Skeletal muscle tissue (tissue), 4 donors: ENCODE measurements around the gene PRKACA. TPM values are rescaled to one million over a fixed set of nuclear protein-coding genes. Genes with fewer than 3 reads are reported as not detected.

ENCODE experiments used
- H3K27ac ChIP-seq: one replicate; pipeline ENCODE4 v1.7.0; 2013; ENCODE audit warnings: mild to moderate bottlenecking, low read depth, low read length, inconsistent platforms
- H3K27me3 ChIP-seq, 3 donors: one replicate each; pipeline ENCODE4 v1.7.0; 2013; ENCODE audit warnings: low read length in 3 of 3; ENCODE audit not compliant: control insufficient read depth in 3 of 3, insufficient read depth in 3 of 3
- H3K36me3 ChIP-seq, 3 donors: one replicate each; pipeline ENCODE4 v1.7.0; 2013; ENCODE audit warnings: low read length in 3 of 3; ENCODE audit not compliant: control insufficient read depth in 3 of 3, insufficient read depth in 3 of 3
- H3K4me1 ChIP-seq, 3 donors: one replicate each; pipeline ENCODE4 v1.7.0; 2013; ENCODE audit warnings: low read length in 3 of 3, mild to moderate bottlenecking in 3 of 3; ENCODE audit not compliant: control insufficient read depth in 3 of 3, insufficient read depth in 3 of 3
- H3K4me3 ChIP-seq, 3 donors: one replicate each; pipeline ENCODE4 v1.7.0; 2013; ENCODE audit warnings: low read length in 3 of 3
- H3K9ac ChIP-seq, 3 donors: one replicate each; pipeline ENCODE4 v1.7.0; 2013; ENCODE audit warnings: low read length in 3 of 3, mild to moderate bottlenecking in 3 of 3, moderate library complexity in 2 of 3, low read depth in 1 of 3
- H3K9me3 ChIP-seq, 3 donors: one replicate each; pipeline ENCODE4 v1.7.0; 2013; ENCODE audit warnings: low read length in 3 of 3; ENCODE audit not compliant: control insufficient read depth in 3 of 3
- total RNA-seq: library from RNA; depleted of rRNA; stranded (reverse); fragments of >200 nt; gene quantifications from one replicate; pipeline ENCODE4 v1.2.3, GENCODE V29; 2014
- donor health status: Osteomylitis.

Gene PRKACA
- total RNA-seq, 1 donor from 2014 or later = 137 TPM

DNA sequence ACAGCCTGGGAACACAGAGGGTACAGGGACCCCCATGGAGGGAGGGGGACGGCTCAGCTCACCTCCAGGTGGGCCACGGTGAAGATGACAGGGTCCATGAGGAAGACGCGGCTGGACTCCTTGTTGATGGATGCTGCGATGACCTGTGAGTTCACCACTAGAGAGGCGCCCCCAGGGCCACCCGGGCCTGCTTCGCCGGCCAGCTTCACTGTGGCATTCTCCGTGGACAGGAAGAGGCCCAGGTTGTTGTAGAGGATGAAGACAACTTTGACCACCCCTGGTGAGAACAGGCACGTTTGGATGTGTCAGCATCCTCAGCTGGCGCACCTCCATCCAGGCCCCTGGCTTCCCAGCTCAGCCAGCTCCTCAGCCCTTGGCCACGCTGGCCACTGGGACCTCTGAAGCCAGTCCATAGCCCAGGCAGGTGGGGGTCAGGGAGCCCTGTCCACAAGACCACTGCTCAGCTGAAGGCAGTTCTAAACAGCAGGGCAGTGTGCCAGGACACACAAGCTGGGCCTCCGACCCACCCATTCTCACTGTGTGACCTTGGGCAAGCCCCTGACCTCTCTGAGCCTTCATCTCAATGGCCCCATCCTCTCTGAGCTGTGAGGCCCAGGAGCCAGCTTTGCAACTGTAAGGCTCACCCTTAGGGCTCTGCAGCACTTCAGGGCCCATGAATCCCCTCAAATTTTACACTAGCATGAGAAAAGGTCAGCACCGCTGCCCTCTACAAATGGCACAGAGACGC, 40.9 kb upstream of the PRKACA start:
- Histone ChIP-seq H3K9ac (no peak overlapping the region), H3K4me3 (no peak overlapping the region), H3K4me1 (peaks cover 0 to 3% (median 0%) of the 10 kb centered on the region in 3 donors), H3K27me3 (peaks cover 8 to 14% (median 9%) of the 10 kb centered on the region in 3 donors), H3K27ac (no peak overlapping the region), H3K9me3 (no peaks in the 10 kb centered on the region), H3K36me3 (peaks cover 7 to 15% (median 9%) of the 10 kb centered on the region in 3 donors)

DNA sequence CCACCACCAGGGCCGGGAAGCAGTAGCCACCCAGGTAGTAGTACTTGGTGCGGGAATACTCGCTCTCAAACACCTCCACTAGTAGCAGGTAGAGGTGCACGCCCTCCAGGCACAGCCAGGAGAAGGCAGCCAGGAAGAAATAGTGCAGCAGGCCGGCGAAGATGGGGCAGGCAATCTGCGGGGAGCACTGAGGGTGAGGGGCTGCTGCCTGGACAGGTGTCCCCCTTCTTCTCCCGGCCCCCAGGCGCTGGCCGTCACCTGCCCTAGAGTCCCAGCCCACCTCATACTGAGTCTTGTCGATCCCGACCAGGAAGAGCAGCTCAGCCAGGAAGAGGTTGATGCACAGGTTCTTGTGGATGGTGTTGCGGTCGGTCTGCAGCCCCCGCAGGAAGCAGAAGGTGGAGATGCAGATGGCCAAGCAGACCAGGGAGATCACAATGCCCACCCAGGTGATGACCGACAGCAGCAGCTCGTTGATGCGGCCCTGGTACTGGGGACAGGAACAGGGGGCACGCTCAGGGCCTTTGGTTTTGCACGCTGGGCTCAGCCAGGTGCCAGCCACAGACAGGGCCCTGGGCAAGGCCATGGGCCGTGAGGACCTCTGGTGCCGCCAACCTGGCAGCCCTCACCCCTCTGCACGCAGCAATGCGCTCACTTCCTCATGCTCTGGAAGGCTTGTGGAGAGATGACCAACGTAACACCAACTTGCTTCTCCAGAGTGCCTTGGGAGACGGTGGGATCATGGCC, 39.6 kb upstream of the PRKACA start:
- H3K9me3 ChIP-seq = no peaks in the 10 kb centered on the region
- H3K27me3 ChIP-seq = peaks cover 3 to 14% (median 8%) of the 10 kb centered on the region in 3 donors
- no peak overlapping the region for H3K4me3 ChIP-seq
- no peak overlapping the region for H3K27ac ChIP-seq
- H3K36me3 ChIP-seq = peaks cover 7 to 12% (median 11%) of the 10 kb centered on the region in 3 donors
- H3K4me1 ChIP-seq = peaks cover 0 to 3% (median 0%) of the 10 kb centered on the region in 3 donors
- H3K9ac ChIP-seq = no peak overlapping the region

DNA sequence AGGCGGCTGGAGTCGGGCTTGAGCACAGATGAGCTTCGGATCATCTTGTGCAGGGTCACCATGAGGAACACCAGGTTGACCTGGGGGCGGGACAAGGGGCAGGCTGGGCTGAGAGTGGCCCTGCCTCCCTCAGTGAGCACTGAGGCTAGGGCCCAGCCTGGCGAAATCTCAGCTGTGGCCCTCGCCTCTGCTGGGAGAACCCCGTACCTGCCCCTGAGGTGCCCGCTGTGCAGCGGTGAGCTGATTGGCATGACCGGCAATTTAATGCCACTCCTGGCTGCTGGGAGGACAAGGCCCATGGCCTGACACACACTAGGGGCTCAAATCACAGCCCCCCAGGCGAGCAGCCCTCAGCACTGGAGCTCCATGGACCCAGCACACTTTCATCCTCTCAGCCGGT, 38.6 kb upstream of the PRKACA start:
- Histone ChIP-seq H3K36me3 (peaks cover 7 to 16% (median 11%) of the 10 kb centered on the region in 3 donors), H3K4me1 (peaks cover 0 to 3% (median 0%) of the 10 kb centered on the region in 3 donors), H3K27me3 (peaks cover 3 to 9% (median 4%) of the 10 kb centered on the region in 3 donors), H3K9ac (no peak overlapping the region), H3K27ac (no peak overlapping the region), H3K9me3 (no peaks in the 10 kb centered on the region), H3K4me3 (no peak overlapping the region)

DNA sequence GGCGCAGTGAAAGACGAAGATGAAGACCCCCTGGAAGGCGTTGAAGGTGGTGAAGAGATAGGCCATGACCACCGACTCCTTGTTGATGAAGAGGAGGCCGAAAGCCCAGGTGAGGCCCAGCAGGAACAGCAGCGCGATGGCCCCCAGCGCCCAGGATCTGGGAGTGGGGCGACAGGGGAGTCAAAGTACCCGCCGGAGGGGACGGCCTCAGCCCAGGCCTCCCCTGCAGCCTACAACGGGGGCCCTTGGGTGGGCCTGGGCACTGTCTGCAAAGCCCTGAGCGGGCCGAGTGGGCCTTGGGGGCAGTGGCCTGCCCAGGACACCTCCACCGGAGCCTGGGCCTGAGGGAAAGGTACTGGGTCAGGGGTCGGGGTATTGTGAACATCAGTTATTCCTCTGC, 37.8 kb upstream of the PRKACA start:
- Histone ChIP-seq H3K27ac (no peak overlapping the region), H3K9me3 (no peaks in the 10 kb centered on the region), H3K4me1 (peaks cover under 1 to 6% (median 2%) of the 10 kb centered on the region in 3 donors), H3K27me3 (peaks cover 2 to 4% (median 3%) of the 10 kb centered on the region in 3 donors), H3K36me3 (peaks cover 7 to 16% (median 11%) of the 10 kb centered on the region in 3 donors), H3K4me3 (no peak overlapping the region), H3K9ac (no peak overlapping the region)

DNA sequence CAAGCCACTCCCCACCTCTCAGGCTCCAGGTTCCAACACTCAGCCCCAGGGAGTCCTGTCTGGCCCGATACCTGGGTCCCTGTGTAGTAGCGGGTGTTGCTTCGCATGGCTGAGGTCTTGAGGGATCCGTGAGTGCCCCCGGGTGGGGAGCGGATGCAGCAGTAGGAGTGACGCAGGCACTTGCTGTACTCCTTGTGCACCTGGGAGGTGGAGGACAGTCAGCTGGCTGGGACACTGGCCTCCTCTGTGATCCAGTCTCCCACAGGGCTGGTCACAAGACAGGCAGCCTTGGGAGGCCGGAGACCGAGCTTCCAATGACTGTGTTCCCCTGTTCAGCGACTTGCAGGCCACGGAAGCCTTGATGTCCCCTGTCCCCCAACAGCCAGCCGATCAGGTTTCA, 35.2 kb upstream of the PRKACA start:
- Histone ChIP-seq H3K9ac (peak overlapping the region in 1 of 3 donors; percentile 33), H3K36me3 (peaks cover 7 to 15% (median 10%) of the 10 kb centered on the region in 3 donors), H3K27ac (no peak overlapping the region), H3K4me3 (no peak overlapping the region), H3K4me1 (peaks cover 19 to 24% (median 23%) of the 10 kb centered on the region in 3 donors), H3K9me3 (no peaks in the 10 kb centered on the region), H3K27me3 (no peaks in the 10 kb centered on the region)

DNA sequence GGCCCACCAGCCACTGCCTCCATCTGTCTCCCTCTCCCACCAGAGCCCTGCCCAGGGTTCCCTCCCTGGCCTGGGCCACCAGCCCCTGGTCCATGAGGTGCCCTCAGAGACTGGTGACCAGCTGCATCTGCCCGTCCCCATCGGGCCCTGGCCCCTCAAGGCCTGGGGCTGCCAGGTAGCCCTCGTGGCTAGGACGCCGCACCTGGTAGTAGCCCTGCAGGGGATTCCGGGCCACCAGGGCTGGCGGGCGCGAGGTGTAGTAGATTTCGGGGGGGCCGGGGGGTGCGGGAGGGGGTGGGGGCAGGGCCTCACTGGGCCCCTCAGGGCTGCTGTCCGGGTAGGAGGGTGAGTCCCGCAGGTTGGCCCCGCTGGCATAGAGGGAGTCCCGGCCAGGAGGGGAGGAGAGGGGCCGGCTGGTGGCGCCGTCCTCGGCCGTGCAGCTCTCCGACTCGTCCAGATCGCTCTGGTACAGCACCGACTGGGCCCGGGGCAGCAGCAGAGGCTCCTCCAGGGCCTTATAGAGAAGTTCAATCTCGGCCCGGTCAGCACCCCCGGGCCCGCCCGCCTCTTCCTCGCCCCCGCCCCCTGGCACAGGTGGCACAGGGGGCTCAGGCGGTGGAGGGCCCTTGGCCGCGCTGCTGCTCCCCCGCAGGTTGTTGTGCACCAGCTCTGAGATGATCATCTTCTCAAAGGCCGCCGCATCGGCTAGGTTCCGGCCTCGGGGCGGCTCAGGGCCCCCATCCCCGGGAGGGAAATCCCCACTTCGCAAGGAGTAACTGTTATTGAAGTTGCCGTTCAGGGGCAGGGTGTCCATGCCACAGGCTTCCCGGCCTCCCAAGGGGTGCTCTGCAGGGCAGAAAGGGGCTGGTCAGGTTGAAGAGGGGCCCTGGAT, 33.5 kb upstream of the PRKACA start:
- Histone ChIP-seq H3K9me3 (no peaks in the 10 kb centered on the region), H3K27me3 (no peaks in the 10 kb centered on the region), H3K4me1 (peaks cover 19 to 24% (median 23%) of the 10 kb centered on the region in 3 donors), H3K4me3 (no peak overlapping the region), H3K27ac (no peak overlapping the region), H3K36me3 (peaks cover 0 to 7% (median 0%) of the 10 kb centered on the region in 3 donors), H3K9ac (no peak overlapping the region)

DNA sequence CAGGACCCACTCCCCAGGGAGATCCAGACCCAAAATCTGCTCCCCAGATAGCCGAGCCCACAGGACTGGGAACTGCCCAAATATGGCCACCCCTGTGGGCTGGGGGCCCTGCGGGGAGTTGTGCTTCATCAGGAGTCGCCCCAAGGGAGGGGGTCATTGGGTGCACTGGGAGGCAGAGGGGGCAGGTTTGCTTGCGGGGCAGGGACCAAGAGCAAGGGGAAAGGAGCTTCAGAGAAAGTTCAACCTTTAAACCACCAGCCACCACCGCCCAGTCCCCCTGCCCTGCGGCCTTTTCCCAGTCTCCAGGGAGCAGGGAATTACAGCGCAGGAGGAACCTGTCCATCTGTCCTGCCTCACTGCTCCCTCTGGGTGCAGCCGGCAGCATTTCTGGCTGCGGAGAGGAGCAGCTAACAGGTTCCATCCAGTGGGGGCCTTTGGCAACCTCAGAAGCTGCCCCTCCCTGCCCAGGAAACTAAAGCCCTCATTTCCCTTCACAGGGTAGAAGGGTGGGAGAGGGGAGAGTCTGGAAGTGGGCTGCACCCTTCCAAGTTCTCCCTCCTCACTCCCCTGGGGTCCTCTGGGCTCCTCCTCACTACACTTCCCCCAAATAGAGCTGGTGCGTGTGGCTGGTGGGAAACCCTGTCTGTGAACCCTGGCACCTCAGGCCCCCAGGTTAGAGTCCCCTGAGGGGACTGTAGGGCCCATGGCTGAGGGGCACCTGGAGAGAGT, 32.6 kb upstream of the PRKACA start:
- Histone ChIP-seq H3K4me1 (peaks cover 19 to 24% (median 23%) of the 10 kb centered on the region in 3 donors), H3K9ac (peak overlapping the region in 1 of 3 donors; percentile 57), H3K27ac (no peak overlapping the region), H3K4me3 (peak overlapping the region in 1 of 3 donors; percentile 22), H3K27me3 (no peaks in the 10 kb centered on the region), H3K36me3 (peaks cover 0 to 7% (median 0%) of the 10 kb centered on the region in 3 donors), H3K9me3 (no peaks in the 10 kb centered on the region)

DNA sequence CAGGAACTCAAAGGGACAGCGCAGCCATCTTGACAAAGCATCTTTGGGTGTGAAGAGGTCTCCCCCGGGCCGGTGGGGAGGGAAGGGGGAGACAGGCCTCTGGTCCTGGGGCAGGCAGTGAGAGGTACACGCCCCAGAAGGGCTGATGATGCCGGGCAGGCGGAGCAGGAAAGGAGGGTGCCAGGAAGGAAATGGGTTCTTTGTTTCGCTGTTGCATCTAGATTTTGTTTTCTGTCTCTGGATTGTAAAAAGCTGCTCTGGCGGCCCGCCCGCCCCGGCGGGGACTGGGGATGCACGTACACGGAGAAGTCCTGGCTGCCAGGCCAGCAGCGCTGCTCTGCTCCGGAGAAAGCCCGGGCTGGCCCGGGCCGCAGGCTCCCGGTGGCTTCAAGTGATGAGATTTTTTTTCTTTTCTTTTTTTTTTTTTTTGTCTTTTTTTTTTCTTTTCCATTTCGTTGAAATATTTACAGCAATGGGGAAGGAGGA, 32.0 kb upstream of the PRKACA start:
- Histone ChIP-seq H3K27me3 (no peaks in the 10 kb centered on the region), H3K36me3 (peaks cover 0 to 7% (median 0%) of the 10 kb centered on the region in 3 donors), H3K4me1 (peaks cover 19 to 24% (median 23%) of the 10 kb centered on the region in 3 donors), H3K9ac (peak overlapping the region in 2 of 3 donors; percentile 54 to 57), H3K27ac (peak overlapping the region; percentile 19), H3K4me3 (peak overlapping the region in 1 of 3 donors; percentile 22), H3K9me3 (no peaks in the 10 kb centered on the region)
